GM18508 (cell line): ENCODE data around the gene C14orf93.

ENCODE experiments used
- ATAC-seq: cut with Tn5 transposase; IDR thresholded peaks from one replicate; pipeline ENCODE4 v1.9.1; 2021; ENCODE audit warnings: moderate number of reproducible peaks; ENCODE audit not compliant: insufficient read depth, unreplicated experiment

The C14orf93 gene

DNA sequence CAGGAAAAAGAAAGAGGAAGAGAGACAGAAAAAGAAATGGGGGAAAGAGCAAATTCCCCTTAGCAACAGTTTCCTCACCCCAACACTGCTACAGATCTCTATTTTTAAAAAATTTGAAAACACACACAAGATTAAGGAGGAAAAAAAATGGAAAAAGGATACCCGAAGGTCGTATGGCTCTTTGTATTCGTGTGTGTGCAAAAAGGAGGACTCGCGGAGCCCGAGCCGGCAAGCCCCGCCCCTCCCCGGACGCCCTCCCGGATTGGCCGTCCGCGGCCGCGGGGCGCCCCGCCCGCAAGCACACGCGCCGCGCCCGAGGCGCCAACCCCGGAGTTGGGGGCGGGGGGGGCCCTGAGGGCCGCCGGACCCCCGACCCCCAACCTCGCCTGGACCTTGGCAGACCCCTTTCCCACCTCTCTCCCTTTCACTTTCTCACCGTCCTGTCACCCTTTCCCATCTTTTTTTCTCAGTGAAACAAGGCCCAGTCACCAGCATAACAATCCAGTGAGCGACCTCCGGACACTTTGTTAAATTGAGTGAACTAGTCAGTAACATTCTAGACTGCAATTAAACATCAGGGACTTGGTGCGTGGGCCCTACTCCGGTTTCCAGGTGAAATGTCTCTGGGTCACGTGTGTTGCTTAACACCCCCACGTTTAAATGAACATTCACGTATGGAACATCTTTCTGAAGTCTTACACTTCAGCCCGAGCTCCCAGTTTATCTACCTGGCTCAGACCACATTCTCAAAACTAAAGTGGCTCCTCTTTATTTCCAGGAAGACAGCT lies at the start of gene C14orf93:
TSS of gene C14orf93 (minus strand) at position 205 of the 788 bp plus-strand sequence. CDS start 11,120 bp downstream, outside the sequence.
- ATAC-seq, result no peak

GRCh38 chr14:23058654-23059504 lies 48.9 kb upstream of the C14orf93 start:
- no peak for ATAC-seq

DNA sequence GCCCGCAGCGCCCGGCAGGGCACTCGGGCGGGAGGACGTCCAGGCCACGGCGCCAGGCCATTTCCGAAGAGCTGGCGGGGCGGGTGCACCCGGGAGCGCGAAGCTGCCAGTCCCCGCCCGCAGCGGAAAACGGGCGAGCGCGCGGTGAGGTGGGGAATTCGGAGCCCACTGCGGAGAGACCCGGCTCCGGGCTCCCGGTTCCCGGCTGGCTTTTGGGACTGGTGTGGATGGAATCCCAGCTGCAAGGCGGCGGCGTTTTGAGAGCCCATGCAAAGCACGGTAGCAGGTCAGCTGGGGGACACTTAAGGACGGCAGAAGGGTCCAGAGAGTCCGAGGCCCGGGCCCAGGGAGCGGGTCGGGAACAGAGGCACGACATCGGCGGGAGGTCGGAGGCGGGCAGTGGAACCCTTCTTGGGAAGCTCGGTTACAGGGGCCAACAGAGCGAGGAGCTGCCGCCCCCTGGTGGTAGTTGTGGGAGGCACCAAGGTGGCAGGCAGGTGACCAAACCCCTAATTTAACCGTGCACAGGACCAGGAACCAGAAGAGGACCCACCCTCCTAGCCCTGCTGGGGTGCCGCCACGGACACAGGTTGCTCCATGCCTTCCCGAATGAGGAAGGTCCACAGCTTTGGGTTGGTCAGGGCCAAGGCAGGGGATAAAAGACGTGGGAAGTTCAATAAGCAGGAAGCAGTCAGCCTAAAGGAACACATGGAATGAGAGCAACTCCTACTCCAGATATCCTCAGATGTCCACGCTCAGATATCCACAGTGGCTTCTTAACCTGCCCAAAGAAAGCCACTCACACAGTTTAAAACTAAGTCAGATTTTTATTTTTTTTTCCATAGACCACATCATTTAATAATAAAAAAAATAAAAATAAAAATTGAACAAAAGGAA lies 48.1 kb upstream of the C14orf93 start:
- ATAC-seq, result no peak

DNA sequence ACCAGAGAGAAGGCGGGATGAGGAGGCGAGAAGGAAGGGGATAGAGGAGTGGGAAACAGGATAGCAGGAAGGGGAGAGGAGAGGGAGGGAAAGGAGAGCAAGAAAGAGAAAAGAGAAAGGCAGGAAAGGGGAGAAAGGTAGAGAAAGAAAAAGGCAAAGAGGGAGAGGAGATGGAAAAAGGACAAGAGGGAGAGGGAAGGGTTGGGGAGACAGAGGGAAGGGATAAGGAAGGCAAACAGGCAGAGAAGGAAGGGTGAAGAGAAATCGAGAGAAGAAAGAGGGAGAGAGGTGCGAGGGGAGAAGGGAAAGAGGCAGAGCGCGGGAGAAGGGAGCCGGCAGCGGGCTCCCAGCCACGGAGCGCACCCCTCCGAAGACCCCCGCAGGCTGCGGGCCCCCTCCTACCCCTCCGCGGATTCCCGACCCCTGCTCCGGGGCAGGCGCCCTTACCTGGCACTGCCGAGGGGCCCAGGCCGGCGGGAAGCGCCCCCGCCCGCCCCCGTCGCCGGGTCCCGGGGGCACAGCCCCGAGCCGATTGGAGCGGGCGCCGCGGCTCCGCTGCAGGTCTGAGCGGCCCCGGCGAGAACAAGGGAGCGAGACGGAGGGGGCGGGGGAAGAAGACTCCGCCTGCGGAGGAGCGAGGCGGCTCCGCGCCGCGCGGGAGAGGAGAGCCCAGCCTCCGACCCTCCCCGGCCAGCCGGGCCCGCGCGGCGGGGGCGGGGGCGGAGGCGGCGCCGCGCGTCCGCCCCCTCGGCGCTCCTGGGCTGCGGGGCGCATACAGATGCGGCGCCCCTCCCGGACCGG lies 47.2 kb upstream of the C14orf93 start, which contains the start of gene CDH24:
TSS of gene CDH24 (minus strand) at position 565 of the 801 bp plus-strand sequence. CDS start 1,787 bp downstream, outside the sequence.
- no peak for ATAC-seq

DNA sequence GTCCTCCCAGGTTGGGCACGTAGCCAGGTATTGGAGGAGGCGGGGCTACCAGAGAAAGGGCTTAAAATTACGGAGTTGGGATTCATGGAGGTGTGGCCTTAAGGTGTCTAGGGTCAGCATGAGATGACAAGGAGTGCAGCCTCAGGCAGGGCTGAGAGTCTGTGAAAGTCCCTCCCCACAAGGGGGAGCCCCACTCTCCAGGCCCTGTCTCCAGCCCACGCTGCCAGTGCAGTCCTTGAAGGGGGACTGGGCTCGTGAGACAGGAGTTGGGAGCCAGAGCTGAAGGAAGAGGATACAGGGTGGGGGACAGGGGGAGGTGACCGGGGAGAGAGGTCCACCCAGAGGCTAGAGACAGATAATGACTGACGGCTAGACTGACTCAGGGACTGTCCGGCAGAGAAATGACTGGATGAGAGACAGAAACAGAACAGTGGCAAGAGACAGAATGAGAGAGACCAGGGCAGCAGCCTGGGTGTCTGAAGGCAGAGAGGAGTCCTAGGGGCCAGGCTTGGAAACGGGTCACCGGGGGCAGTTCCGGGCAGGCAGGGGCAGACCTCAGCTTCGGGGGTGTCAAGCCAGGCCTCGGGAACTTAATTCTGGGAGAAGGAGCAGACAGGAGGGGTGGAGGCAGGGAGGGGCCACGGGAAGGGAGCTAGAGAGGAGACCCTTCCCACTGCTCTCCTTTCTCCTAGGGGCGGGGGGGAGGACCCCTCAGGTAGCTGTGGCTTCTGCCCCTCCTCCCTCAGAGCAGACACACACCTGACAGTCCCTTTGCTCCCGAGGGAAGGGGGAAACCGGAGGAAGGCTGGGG lies 46.4 kb upstream of the C14orf93 start:
- no peak for ATAC-seq

- no peak for ATAC-seq
Measured at GRCh38 chr14:23055621-23056144, 45.7 kb upstream of the C14orf93 start.

DNA sequence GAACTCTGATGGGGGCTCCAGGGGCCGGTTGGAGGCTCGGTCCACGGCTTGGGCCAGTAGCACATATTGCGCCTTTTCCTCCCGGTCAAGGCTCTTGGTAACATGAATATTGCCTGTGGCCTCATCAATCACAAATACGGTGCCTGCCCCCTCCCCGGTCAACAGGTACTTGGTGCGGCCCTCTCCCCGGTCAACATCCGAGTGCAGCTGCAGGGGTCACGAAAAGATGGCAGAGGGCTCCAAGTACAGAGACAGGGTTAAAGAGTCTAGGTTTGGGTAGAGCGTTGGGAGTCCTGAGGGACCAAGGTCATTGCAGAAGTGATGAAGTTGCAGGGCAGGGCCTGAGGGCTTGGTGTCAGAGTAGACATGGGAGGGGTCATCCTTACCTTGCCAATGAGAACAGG lies 45.2 kb upstream of the C14orf93 start:
- no peak for ATAC-seq

DNA sequence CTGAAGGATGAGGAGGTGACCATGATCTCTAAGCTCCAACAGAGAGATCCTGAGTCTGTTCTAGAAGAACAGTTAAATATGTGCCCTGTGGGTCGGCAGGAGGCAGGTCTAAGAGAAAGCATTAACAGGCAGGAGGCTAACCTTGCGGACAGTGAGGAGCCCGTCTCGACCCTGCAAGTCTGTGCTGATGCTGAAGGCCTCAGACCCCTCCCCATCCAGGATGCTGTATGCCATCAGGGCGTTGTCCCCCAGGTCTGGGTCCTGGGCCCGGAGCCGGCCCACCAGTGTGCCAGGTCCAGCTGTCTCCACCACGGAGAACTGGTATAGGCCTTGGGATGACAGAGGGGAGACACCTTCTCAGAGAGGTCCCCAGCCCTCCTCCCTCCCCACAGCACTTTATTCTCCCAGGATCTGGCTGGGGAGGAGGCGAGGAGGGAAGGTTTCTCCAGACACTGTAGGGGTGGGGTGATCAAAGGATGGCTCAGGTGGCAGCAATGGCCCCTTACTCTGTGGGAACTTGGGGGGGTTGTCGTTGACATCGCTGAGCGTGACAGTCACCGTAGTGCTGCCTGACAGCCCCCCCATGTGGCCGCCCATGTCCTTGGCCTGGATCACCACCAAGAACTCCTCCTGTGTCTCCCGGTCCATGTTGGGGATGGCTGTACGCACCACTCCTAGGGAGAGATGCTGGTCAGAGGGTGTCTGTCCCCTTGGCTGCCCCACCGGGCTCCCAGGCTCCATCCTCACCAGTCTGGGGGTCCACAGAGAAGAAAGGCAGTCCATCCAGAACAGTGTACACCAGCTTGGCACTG lies 44.3 kb upstream of the C14orf93 start:
- ATAC-seq, result no peak

DNA sequence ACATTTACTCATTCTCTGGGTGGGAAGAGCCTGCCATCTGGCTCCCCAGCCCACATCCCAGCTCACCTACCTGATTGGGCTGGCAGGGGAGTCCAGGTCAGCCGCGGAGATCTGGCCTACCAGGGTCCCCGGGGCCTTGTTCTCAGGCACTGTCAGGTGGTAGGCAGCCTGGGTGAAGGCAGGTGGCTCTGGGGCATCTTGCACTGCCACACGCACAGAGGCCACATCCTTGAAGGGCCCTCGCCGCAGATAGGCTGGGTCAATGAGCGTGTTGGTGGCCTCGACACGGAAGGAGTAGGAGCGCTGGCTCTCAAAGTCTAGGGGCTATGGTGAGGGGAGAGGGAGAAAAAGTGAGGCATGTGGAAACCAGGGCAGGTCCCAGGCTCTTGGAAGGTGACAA lies 43.5 kb upstream of the C14orf93 start:
- ATAC-seq, result no peak

- no peak for ATAC-seq
Measured at GRCh38 chr14:23052671-23053070, 42.7 kb upstream of the C14orf93 start.

DNA sequence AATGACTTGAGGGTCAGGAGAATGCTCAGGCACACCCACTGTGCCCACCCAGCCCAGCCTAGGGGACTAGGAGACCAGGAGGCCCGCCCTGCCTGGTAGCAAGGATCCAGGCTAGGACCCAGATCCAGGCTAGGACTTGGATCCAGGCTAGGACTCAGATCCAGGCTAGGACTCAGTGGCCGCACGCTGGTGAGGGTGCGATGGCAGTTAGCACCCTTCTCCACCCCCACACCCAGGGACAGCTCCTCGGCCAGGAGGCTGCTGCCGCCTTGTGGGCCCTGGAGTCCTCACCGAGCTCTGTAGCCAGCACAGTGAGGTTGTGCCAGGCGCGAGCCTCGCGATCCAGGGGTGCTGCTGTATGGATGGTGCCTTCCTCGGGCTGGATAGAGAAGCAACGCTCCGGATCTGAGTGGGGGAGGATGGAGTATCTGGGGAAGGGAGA lies 42.3 kb upstream of the C14orf93 start:
- ATAC-seq, result no peak

DNA sequence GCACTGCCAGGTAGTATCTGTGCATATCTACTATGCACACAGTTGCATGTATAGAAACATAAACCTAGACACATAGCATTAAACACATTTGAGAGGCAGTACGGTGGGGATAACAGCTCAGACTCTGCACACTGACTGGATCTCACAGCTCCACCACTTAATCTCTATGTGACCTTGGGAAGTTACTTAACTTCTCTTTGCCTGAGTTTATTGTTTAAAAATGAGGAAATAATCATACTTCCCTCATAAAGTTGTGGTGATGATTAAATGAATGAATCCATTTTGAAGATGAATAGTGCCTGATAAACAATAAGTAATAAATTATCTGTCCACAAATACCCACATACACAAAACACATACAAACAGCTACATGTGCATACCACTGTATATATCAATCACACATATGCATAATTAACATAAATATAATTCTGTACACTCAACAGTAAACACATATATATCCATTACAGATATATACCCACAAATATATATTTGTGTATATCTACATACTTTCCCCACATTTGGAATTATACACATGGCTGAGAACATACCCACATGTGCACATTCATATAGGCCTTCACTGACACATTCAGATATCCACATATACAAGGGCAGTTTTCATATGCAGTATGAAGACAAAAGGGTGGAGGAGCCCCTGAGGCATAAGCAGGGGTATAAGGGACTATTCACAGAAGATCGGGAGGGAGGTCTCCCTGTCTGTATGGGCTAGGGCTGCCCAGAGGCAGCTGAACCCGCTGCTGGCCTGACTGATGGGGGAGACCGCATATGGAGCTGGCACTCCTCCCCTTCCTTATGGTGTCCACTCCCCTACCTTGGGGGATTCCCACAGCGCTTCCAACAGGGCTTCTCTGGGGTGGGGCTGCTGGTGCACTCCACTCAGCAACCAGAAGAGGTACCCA lies 41.5 kb upstream of the C14orf93 start:
- no peak for ATAC-seq

- ATAC-seq, result no peak
Measured at GRCh38 chr14:23049011-23049410, 39.1 kb upstream of the C14orf93 start.

- ATAC-seq, result no peak
Measured at GRCh38 chr14:23047751-23048693, 38.1 kb upstream of the C14orf93 start.

GRCh38 chr14:23047034-23047634 lies 37.2 kb upstream of the C14orf93 start:
- no peak for ATAC-seq
